GM20000 (cell line): ENCODE data around the gene CCL3.
A peak's percentile ranks its signal among the peaks of the same experiment; 100 is the strongest.
"Not testable (repeated sequence)": the region's sequence is repeated elsewhere in the genome, so short reads cannot be mapped to it uniquely, and the experiment has no call there.

Experiments
- DNase-seq: peaks from one replicate; pipeline ENCODE4 v3.0.0; 2012; ENCODE audit warnings: low spot score
- TF ChIP-seq, protein P1 (sequence below): IDR thresholded peaks from 2 replicates; pipeline ENCODE4 v1.5.1; 2012; ENCODE audit warnings: mild to moderate bottlenecking, control low read depth; ENCODE audit errors: extremely low read depth, missing control alignments

Gene CCL3

DNA sequence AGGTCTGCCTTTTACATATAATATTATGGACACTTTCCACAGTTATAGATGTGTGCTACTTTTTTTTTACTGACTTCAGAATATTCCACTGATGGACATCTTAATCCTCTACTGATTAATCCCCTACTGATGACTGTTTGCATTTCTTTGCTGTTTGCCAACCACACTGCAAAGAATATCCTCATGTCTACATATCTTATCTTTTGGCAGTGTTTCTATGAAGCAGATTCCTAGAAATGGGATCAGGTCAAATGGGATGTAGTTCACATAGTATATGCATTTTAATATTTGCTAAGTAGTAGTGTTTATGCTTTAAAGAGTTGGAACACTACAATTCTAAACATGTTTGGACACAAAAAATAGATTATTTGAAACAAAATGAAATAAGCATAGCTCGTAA, 3.2 kb downstream of the CCL3 start:
- TF ChIP-seq, protein P1, sequence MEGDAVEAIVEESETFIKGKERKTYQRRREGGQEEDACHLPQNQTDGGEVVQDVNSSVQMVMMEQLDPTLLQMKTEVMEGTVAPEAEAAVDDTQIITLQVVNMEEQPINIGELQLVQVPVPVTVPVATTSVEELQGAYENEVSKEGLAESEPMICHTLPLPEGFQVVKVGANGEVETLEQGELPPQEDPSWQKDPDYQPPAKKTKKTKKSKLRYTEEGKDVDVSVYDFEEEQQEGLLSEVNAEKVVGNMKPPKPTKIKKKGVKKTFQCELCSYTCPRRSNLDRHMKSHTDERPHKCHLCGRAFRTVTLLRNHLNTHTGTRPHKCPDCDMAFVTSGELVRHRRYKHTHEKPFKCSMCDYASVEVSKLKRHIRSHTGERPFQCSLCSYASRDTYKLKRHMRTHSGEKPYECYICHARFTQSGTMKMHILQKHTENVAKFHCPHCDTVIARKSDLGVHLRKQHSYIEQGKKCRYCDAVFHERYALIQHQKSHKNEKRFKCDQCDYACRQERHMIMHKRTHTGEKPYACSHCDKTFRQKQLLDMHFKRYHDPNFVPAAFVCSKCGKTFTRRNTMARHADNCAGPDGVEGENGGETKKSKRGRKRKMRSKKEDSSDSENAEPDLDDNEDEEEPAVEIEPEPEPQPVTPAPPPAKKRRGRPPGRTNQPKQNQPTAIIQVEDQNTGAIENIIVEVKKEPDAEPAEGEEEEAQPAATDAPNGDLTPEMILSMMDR, result no peak
- no peak for DNase-seq

DNA sequence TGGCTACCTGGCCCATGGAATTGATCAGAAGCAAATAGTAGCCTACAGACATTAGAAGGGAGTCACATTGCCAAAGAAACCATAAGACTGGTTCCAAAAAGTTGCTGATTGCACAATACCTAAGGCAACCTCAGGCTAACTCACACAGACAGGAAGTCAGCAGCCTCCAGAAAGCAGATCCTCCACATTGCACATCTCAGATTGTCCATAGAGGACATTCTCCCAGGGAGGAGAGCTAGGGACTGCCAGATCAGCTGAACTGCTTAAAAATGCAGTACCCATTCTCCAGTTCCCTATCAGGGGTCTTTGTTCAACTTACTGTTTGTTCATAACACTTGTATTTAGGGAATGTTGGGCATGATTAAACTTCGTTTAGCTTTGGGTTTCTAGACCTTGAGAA, 4.2 kb downstream of the CCL3 start:
- DNase-seq, result no peak
- TF ChIP-seq, protein P1, result no peak

DNA sequence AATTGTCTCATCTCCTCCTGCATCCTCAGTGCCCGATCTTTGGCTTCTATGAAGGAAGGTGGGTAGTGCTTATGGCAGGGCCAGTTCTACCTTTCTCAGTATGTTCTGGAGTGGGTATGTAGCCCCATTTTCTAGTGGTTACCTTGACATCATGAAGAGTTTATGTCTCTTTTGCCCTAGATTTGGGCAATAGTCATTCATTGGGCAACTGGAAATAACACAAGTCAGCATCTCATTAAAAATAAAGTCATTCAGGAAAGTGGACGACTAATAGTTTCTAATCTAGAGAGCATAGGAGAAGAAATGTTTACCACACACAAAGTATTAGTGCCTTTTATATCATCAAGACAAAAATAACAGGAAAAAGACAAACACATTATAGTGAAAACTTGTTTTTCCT, 6.3 kb downstream of the CCL3 start:
- DNase-seq, result not testable (repeated sequence)

DNA sequence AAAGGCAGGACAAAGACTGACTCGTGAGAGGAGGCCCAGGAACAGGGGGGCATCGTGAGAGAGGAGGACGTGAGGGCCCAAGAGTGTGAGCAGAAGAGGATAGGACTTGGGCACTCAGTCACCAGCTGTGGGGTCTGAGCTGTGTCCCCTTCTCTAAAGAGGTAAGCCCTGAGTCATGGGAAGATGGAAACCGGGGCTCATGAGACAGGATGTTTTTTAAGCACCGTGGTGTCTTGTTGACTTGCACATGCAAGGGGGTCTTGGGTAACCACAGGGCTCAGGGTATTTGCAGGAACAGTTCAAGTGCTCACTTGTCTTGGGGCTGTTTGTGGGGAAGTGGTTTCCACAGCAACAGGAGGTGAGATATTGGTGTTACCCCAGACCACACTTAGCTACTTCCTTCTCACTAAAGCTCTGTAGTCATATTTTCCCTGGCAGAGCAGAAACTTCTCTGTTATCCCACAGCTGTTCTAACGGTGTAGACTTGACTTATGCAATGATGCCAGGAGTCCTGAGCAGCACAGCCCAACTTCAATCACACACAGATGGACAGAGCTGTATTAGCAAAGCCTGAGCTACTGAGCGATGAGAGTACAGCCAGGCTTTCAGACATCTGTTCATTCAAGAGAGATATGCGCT, 7.3 kb downstream of the CCL3 start:
- peak; percentile 53 for DNase-seq

DNA sequence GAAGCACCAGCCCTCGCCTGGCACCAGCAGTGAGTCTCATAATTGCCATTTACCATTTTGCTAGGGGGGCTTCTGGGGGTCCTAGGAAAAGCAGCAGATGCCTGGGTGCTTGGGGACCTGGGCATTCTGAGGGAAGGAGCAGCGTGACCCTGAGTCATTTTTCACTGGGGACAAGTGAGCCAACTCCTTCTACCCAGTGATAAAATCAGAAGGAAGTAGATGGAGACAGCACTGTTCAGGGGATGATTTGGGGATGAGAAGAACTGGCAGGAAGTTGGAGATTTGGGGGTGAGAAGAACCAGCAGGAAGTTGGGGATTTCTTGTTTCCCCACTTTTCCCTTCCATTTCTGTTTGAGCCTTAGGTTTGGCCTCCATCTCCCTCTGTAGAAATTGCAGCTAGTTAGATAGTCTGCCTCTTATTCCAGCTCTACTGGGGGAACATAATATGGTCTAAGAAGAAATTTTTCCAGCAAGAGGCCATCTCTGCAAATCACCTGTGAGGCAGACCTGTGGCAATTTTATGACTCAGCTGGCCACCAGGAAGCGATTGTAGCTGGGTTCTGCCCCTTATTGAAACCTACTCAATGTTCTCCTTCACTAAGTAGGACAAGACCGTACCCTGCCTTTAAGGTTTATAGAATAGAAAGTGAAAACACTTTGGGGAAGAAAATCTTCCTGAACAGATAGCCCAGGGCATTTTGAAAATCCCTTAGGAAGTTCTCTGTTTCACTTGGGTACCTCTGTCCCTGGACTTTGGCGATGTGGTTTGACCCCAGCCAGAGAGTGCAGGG, 8.1 kb downstream of the CCL3 start:
- not testable (repeated sequence) for DNase-seq

DNA sequence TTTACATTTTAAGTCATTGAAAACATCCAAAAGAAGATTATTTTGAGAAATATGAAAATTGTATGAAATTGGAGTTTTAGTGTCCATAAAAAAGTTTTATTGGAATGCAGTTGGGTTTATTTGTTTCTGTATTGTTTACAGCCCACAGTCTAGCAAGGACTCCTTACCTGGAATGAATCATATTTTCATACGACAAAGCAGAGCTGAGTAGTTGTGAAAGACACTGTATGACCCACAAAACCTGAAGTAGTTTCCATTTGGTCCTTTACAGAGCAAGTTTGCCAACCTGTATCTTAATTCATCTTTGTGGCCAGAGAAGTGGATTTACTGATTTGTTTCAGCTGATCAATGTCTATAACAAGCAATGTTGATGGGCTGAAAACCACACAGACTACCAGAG, 15.6 kb downstream of the CCL3 start:
- DNase-seq, result no peak
- TF ChIP-seq, protein P1, result no peak

DNA sequence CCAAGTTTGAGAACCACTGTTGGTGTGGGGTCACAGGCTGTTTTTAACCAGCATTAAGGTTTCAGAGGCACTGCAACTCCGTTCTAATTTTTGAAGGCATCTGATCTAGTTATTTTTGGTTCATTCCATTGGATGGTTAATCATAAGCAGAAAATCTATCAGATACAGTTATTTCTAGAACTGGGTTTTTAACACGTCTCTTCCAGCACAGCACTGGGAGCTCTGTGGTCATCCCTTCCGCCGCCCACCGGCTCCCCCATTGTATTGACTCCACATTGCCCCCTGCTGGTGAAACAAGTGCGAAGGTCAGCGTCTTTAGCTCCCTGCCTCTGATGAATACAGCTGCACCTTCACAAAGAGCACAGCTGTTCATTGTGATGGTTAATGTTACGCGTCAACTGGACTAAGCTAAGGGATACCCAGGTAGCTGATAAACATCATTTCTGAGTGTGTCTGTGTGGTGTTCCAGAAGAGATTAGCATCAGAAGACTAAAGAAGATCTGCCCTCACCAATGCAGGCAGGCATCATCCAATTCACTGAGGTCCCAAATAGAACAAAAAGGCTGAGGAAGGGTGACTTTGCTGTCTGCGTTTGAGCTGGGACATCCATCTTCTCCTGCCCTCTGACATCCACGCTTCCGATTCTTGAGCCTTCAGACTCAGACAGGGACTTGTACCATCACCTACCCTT, 17.4 kb downstream of the CCL3 start:
- TF ChIP-seq, protein P1, result peak; percentile 64
- peak; percentile 75 for DNase-seq

DNA sequence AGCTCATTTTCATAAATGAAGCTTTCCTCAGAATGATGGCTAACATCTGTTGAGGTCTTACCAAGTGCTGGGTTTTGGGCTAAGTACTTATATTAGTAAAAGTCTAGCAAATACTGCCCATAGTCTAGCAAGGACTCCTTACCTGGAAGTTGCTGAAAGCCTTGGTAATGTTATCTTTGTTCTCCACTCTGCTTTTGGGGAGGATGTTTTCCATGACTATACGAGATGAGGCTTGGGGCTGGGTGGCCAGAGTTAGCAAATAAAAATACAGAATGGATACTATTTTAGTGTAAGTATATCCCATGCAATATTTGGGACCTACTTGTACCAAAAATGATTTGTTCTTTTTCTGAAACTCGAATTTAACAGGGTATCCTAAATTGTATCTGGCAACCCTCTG, 18.2 kb downstream of the CCL3 start:
- DNase-seq, result no peak
- TF ChIP-seq, protein P1, result no peak

DNA sequence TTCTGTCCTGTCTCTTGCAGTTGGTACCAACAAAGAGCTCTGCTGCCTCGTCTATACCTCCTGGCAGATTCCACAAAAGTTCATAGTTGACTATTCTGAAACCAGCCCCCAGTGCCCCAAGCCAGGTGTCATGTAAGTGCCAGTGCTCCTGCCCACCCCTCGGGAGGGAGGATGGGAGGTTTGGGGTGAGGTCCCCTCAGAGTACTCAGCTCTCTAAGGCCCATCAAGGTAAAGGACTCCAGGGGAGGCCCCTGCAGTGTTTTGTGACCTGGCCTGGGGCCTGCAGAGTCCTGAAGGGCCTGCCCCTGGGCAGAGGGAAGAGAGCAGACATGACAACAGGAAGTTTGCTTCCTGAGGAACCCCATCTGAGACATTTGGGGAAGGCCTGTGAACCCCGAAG, 19.5 kb downstream of the CCL3 start:
- no peak for DNase-seq
- TF ChIP-seq, protein P1, result no peak
